Trophoblast cell (in vitro differentiated cells and primary cell): ENCODE measurements around the gene TMED5.

ENCODE experiments used
- DNase-seq, 2 donors: peaks; one replicate each; pipeline ENCODE4 v3.0.0-alpha.2; 2016
- H2AFZ ChIP-seq: 2 replicates; pipeline ENCODE4 v1.6.1; 2013; ENCODE audit warnings: low read length, moderate library complexity, mild to moderate bottlenecking; ENCODE audit not compliant: insufficient read depth, poor library complexity
- H2AK5ac ChIP-seq: 2 replicates; pipeline ENCODE4 v1.6.1; 2013; ENCODE audit warnings: mild to moderate bottlenecking, low read length
- H2BK120ac ChIP-seq: 2 replicates; pipeline ENCODE4 v1.6.1; 2013; ENCODE audit warnings: low read length, mild to moderate bottlenecking, moderate library complexity; ENCODE audit not compliant: insufficient read depth, poor library complexity
- H2BK12ac ChIP-seq: 2 replicates; pipeline ENCODE4 v1.6.1; 2013; ENCODE audit warnings: mild to moderate bottlenecking, low read length, moderate library complexity
- H2BK5ac ChIP-seq: 2 replicates; pipeline ENCODE4 v1.6.1; 2013; ENCODE audit warnings: low read length, low read depth, moderate library complexity, mild to moderate bottlenecking; ENCODE audit not compliant: poor library complexity
- H3K14ac ChIP-seq: 2 replicates; pipeline ENCODE4 v1.6.1; 2013; ENCODE audit warnings: mild to moderate bottlenecking, low read length
- H3K18ac ChIP-seq: 2 replicates; pipeline ENCODE4 v1.6.1; 2013; ENCODE audit warnings: mild to moderate bottlenecking, low read length
- H3K23ac ChIP-seq: 2 replicates; pipeline ENCODE4 v1.6.1; 2013; ENCODE audit warnings: low read length
- H3K27ac ChIP-seq: 2 replicates; pipeline ENCODE4 v1.5.1; 2013; ENCODE audit warnings: low read depth, mild to moderate bottlenecking, inconsistent platforms, low read length, moderate library complexity
- H3K27me3 ChIP-seq: 2 replicates; pipeline ENCODE4 v1.6.1; 2013; ENCODE audit warnings: inconsistent platforms, mild to moderate bottlenecking, low read length, moderate library complexity; ENCODE audit not compliant: insufficient read depth
- H3K36me3 ChIP-seq, 2 experiments: 1 replicate in 1 of 2; 2 replicates in 1 of 2; pipeline ENCODE4 v1.6.1; 2013; ENCODE audit warnings: low read length in 2 of 2, mild to moderate bottlenecking in 2 of 2, moderate library complexity in 1 of 2; ENCODE audit not compliant: insufficient read depth in 2 of 2, control insufficient read depth in 1 of 2
- H3K4ac ChIP-seq: 2 replicates; pipeline ENCODE4 v1.6.1; 2013; ENCODE audit warnings: low read depth, mild to moderate bottlenecking, low read length, moderate library complexity
- H3K4me1 ChIP-seq, 2 experiments: 1 replicate in 1 of 2; 2 replicates in 1 of 2; pipeline ENCODE4 v1.6.1; 2013; ENCODE audit warnings: low read length in 2 of 2, mild to moderate bottlenecking in 2 of 2, moderate library complexity in 1 of 2; ENCODE audit not compliant: insufficient read depth in 2 of 2, control insufficient read depth in 1 of 2
- H3K4me2 ChIP-seq: 2 replicates; pipeline ENCODE4 v1.6.1; 2013; ENCODE audit warnings: inconsistent platforms, mild to moderate bottlenecking, low read length, moderate library complexity
- H3K4me3 ChIP-seq: 2 replicates; pipeline ENCODE4 v1.5.1; 2013; ENCODE audit warnings: mild to moderate bottlenecking, low read depth, low read length, inconsistent platforms
- H3K79me1 ChIP-seq: one replicate; pipeline ENCODE4 v1.6.1; 2013; ENCODE audit warnings: low read length
- H3K79me2 ChIP-seq: 2 replicates; pipeline ENCODE4 v1.6.1; 2013; ENCODE audit warnings: low read length, mild to moderate bottlenecking; ENCODE audit not compliant: control insufficient read depth, insufficient read depth, poor library complexity
- H3K9ac ChIP-seq: 2 replicates; pipeline ENCODE4 v1.6.1; 2013; ENCODE audit warnings: mild to moderate bottlenecking, low read length
- H3K9me3 ChIP-seq: 2 replicates; pipeline ENCODE4 v1.6.1; 2013; ENCODE audit warnings: low read depth, mild to moderate bottlenecking, control low read depth, inconsistent platforms, low read length; ENCODE audit not compliant: insufficient read depth
- H4K12ac ChIP-seq: 2 replicates; pipeline ENCODE4 v1.6.1; 2013; ENCODE audit warnings: low read depth, mild to moderate bottlenecking, low read length, moderate library complexity
- H4K8ac ChIP-seq: 2 replicates; pipeline ENCODE4 v1.6.1; 2013; ENCODE audit warnings: low read depth, mild to moderate bottlenecking, low read length, moderate library complexity
- H4K91ac ChIP-seq: one replicate; pipeline ENCODE4 v1.6.1; 2013; ENCODE audit warnings: low read depth, mild to moderate bottlenecking, low read length, moderate library complexity
- WGBS: extraction: QIAGEN DNeasy Blood & Tissue Kit; methylation state at CpG from one replicate; pipeline ENCODE4 v1.1.7; 2013; ENCODE audit warnings: missing lambda C conversion rate; ENCODE audit not compliant: insufficient read length, insufficient coverage; ENCODE audit errors: extremely low coverage; 5-methylcytosine and 5-hydroxymethylcytosine counted together

TMED5 gene

GRCh38 chr1:93196591-93196990, 16.4 kb upstream of the TMED5 start:
- no CpG with 5 or more reads among the region's 1 CpG for WGBS

GRCh38 chr1:93194231-93194990, 14.2 kb upstream of the TMED5 start:
- Histone ChIP-seq H2AK5ac (no peak overlapping the region), H3K79me1 (no peaks in the 10 kb centered on the region), H3K18ac (no peak overlapping the region), H2AFZ (no peak overlapping the region), H3K4me1 (no peaks in the 10 kb centered on the region), H2BK5ac (no peak overlapping the region), H4K8ac (no peak overlapping the region), H3K27me3 (no peaks in the 10 kb centered on the region), H3K79me2 (no peaks in the 10 kb centered on the region), H3K14ac (no peak overlapping the region), H3K4me2 (no peak overlapping the region), H4K91ac (no peak overlapping the region), H3K9ac (no peak overlapping the region), H3K27ac (no peak overlapping the region), H3K4ac (no peak overlapping the region), H2BK12ac (no peak overlapping the region), H3K9me3 (no peaks in the 10 kb centered on the region), H2BK120ac (no peak overlapping the region), H3K36me3 (peaks cover 7 to 20% of the 10 kb centered on the region in 2 experiments), H4K12ac (no peak overlapping the region), H3K23ac (no peak overlapping the region), H3K4me3 (no peak overlapping the region)
- DNase-seq: no peak
- no CpG with 5 or more reads among the region's 4 CpGs for WGBS

More at GRCh38 chr1:93196591-93196990, 16.4 kb upstream of the TMED5 start:
- Histone ChIP-seq H3K14ac (no peak overlapping the region), H2AK5ac (no peak overlapping the region), H3K79me1 (no peaks in the 10 kb centered on the region), H3K4me2 (no peak overlapping the region), H3K27ac (no peak overlapping the region), H3K4ac (no peak overlapping the region), H4K91ac (no peak overlapping the region), H3K9ac (no peak overlapping the region), H4K12ac (no peak overlapping the region), H4K8ac (no peak overlapping the region), H3K23ac (no peak overlapping the region), H3K9me3 (no peaks in the 10 kb centered on the region), H2BK5ac (no peak overlapping the region), H3K79me2 (no peaks in the 10 kb centered on the region), H3K4me1 (no peaks in the 10 kb centered on the region), H2BK12ac (no peak overlapping the region), H3K27me3 (no peaks in the 10 kb centered on the region), H2BK120ac (no peak overlapping the region), H3K36me3 (peaks cover 10 to 14% of the 10 kb centered on the region in 2 experiments), H3K18ac (no peak overlapping the region), H3K4me3 (no peak overlapping the region), H2AFZ (no peak overlapping the region)
- DNase-seq: peak in 1 of 2 donors; percentile 27

GRCh38 chr1:93190432-93190831, 10.2 kb upstream of the TMED5 start:
- Histone ChIP-seq H2AFZ (no peak overlapping the region), H3K9ac (no peak overlapping the region), H2BK12ac (no peak overlapping the region), H4K91ac (no peak overlapping the region), H3K4me3 (no peak overlapping the region), H4K8ac (no peak overlapping the region), H3K4me1 (no peaks in the 10 kb centered on the region), H4K12ac (no peak overlapping the region), H3K36me3 (peaks cover 2 to 11% of the 10 kb centered on the region in 2 experiments), H3K27me3 (no peaks in the 10 kb centered on the region), H3K27ac (no peak overlapping the region), H3K79me1 (no peaks in the 10 kb centered on the region), H2BK5ac (no peak overlapping the region), H3K9me3 (no peaks in the 10 kb centered on the region), H2AK5ac (no peak overlapping the region), H3K23ac (no peak overlapping the region), H3K4ac (no peak overlapping the region), H3K79me2 (no peaks in the 10 kb centered on the region), H3K14ac (no peak overlapping the region), H3K18ac (no peak overlapping the region), H3K4me2 (no peak overlapping the region), H2BK120ac (no peak overlapping the region)
- no peak for DNase-seq
- WGBS: no CpG with 5 or more reads among the region's 3 CpGs

DNA sequence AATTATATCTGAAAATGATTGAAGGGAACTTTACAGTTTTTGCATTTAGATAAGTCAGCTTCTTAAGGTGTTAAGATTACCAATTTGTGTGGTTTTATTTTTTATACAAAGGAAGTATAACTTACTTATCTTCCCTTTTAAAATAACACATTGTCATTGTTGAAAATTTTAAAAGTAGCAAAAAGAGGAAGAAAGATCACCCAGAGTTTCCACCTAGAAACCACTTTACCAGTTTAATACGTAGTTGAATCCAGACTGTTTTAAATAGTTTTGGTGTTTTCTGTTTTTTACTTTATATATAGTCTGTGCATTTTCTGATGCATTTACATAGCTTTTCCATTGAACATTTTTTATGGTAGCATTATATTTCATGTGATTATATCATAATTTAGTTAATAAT, 6.5 kb upstream of the TMED5 start:
- no peaks in the 10 kb centered on the region for H3K9me3 ChIP-seq
- H3K4me3 ChIP-seq: no peak overlapping the region
- no peak overlapping the region for H4K12ac ChIP-seq
- no peak overlapping the region for H3K23ac ChIP-seq
- H3K4ac ChIP-seq: no peak overlapping the region
- no peaks in the 10 kb centered on the region for H3K79me2 ChIP-seq
- H3K36me3 ChIP-seq: peaks cover 2 to 6% of the 10 kb centered on the region in 2 experiments
- no peak overlapping the region for H2BK120ac ChIP-seq
- no peaks in the 10 kb centered on the region for H3K27me3 ChIP-seq
- H4K91ac ChIP-seq: no peak overlapping the region
- H3K79me1 ChIP-seq: no peaks in the 10 kb centered on the region
- H3K4me2 ChIP-seq: no peak overlapping the region
- H4K8ac ChIP-seq: no peak overlapping the region
- WGBS: no CpG with 5 or more reads among the region's 1 CpG
- H2BK12ac ChIP-seq: no peak overlapping the region
- no peak overlapping the region for H2AFZ ChIP-seq
- no peak overlapping the region for H3K14ac ChIP-seq
- no peak overlapping the region for H3K18ac ChIP-seq
- H3K9ac ChIP-seq: no peak overlapping the region
- DNase-seq: no peak
- no peak overlapping the region for H3K27ac ChIP-seq
- no peaks in the 10 kb centered on the region for H3K4me1 ChIP-seq
- H2AK5ac ChIP-seq: no peak overlapping the region
- no peak overlapping the region for H2BK5ac ChIP-seq
